H9 (cell line): ENCODE data around the gene CCDC154. TPM values are rescaled to one million over a fixed set of nuclear protein-coding genes. Genes with fewer than 3 reads are reported as not detected.

ENCODE experiments used
- DNase-seq: peaks from one replicate; pipeline ENCODE4 v3.0.0-alpha.2; 2017
- H2AFZ ChIP-seq: one replicate; pipeline ENCODE4 v1.6.1; 2013; ENCODE audit warnings: mild to moderate bottlenecking, low read length, control low read depth, moderate library complexity
- H2AK5ac ChIP-seq: 2 replicates; pipeline ENCODE4 v1.6.1; 2013; ENCODE audit warnings: low read length, control low read depth, mixed read lengths; ENCODE audit not compliant: insufficient read length
- H2BK120ac ChIP-seq: one replicate; pipeline ENCODE4 v1.6.1; 2013; ENCODE audit warnings: low read depth, mild to moderate bottlenecking, low read length, control low read depth, inconsistent platforms; ENCODE audit not compliant: poor library complexity, severe bottlenecking
- H2BK12ac ChIP-seq: 2 replicates; pipeline ENCODE4 v1.6.1; 2013; ENCODE audit warnings: low read length, control low read depth, mixed read lengths, low read depth; ENCODE audit not compliant: insufficient read length
- H2BK15ac ChIP-seq: 2 replicates; pipeline ENCODE4 v1.6.1; 2013; ENCODE audit warnings: low read depth, low read length, control low read depth
- H2BK20ac ChIP-seq: one replicate; pipeline ENCODE4 v1.6.1; 2013; ENCODE audit warnings: low read depth, mild to moderate bottlenecking, low read length, control low read depth, inconsistent platforms; ENCODE audit not compliant: poor library complexity, severe bottlenecking
- H2BK5ac ChIP-seq: 2 replicates; pipeline ENCODE4 v1.6.1; 2013; ENCODE audit warnings: low read length, control low read depth, mixed read lengths; ENCODE audit not compliant: insufficient read length
- H3K14ac ChIP-seq: 2 replicates; pipeline ENCODE4 v1.6.1; 2013; ENCODE audit warnings: low read length, control low read depth; ENCODE audit not compliant: insufficient read depth
- H3K18ac ChIP-seq: 2 replicates; pipeline ENCODE4 v1.6.1; 2013; ENCODE audit warnings: low read depth, mild to moderate bottlenecking, mixed read lengths, low read length, control low read depth; ENCODE audit not compliant: insufficient read length
- H3K23ac ChIP-seq: 2 replicates; pipeline ENCODE4 v1.6.1; 2013; ENCODE audit warnings: low read length, control low read depth, mixed read lengths, low read depth; ENCODE audit not compliant: insufficient read length
- H3K23me2 ChIP-seq: 2 replicates; pipeline ENCODE4 v1.6.1; 2013; ENCODE audit warnings: low read depth, mild to moderate bottlenecking, mixed read lengths, low read length, control low read depth; ENCODE audit not compliant: insufficient read length, poor library complexity, severe bottlenecking
- H3K27ac ChIP-seq: 2 replicates; pipeline ENCODE4 v1.5.1; 2013; ENCODE audit warnings: low read length, control low read depth, mixed read lengths, low read depth; ENCODE audit not compliant: insufficient read length
- H3K27me3 ChIP-seq: 2 replicates; pipeline ENCODE4 v1.6.1; 2013; ENCODE audit warnings: low read length, control low read depth, inconsistent platforms; ENCODE audit not compliant: insufficient read depth
- H3K4ac ChIP-seq: 2 replicates; pipeline ENCODE4 v1.6.1; 2013; ENCODE audit warnings: low read depth, mild to moderate bottlenecking, control low read depth, inconsistent platforms, low read length, moderate library complexity
- H3K4me1 ChIP-seq: 2 replicates; pipeline ENCODE4 v1.6.1; 2013; ENCODE audit warnings: low read length, control low read depth, inconsistent platforms; ENCODE audit not compliant: insufficient read depth
- H3K4me2 ChIP-seq: 2 replicates; pipeline ENCODE4 v1.6.1; 2013; ENCODE audit warnings: low read length, control low read depth, mixed read lengths; ENCODE audit not compliant: insufficient read length, insufficient read depth
- H3K56ac ChIP-seq: 2 replicates; pipeline ENCODE4 v1.6.1; 2013; ENCODE audit warnings: low read depth, mild to moderate bottlenecking, mixed read lengths, low read length, control low read depth; ENCODE audit not compliant: insufficient read length
- H3K79me1 ChIP-seq: 2 replicates; pipeline ENCODE4 v1.6.1; 2013; ENCODE audit warnings: low read depth, mild to moderate bottlenecking, moderate library complexity, low read length, control low read depth, inconsistent platforms; ENCODE audit not compliant: insufficient read depth, poor library complexity, severe bottlenecking
- H3K79me2 ChIP-seq: 2 replicates; pipeline ENCODE4 v1.6.1; 2013; ENCODE audit warnings: low read length, control low read depth, inconsistent platforms; ENCODE audit not compliant: insufficient read depth
- H3K9ac ChIP-seq: 2 replicates; pipeline ENCODE4 v1.6.1; 2013; ENCODE audit warnings: low read length, control low read depth, mixed read lengths; ENCODE audit not compliant: insufficient read length; ENCODE audit errors: extremely low read depth
- H3K9me3 ChIP-seq: one replicate; pipeline ENCODE4 v1.6.1; 2013; ENCODE audit warnings: low read depth, low read length, inconsistent platforms; ENCODE audit not compliant: control insufficient read depth
- H3T11ph ChIP-seq: one replicate; pipeline ENCODE4 v1.6.1; 2013; ENCODE audit warnings: mild to moderate bottlenecking, low read length, control low read depth, inconsistent platforms
- H4K20me1 ChIP-seq: one replicate; pipeline ENCODE4 v1.6.1; 2013; ENCODE audit not compliant: control insufficient read depth, insufficient read length, insufficient read depth
- H4K5ac ChIP-seq: 2 replicates; pipeline ENCODE4 v1.6.1; 2013; ENCODE audit warnings: low read depth, mild to moderate bottlenecking, mixed read lengths, low read length, control low read depth; ENCODE audit not compliant: insufficient read length
- H4K8ac ChIP-seq: replicated peaks from 2 replicates; pipeline ENCODE4 v1.6.1; 2013; ENCODE audit warnings: low read length, control low read depth, mixed read lengths, low read depth; ENCODE audit not compliant: insufficient read length
- H4K91ac ChIP-seq: 2 replicates; pipeline ENCODE4 v1.6.1; 2013; ENCODE audit warnings: low read depth, mild to moderate bottlenecking, moderate library complexity, mixed read lengths, low read length, control low read depth; ENCODE audit not compliant: insufficient read length
- H3K27ac Mint-ChIP-seq, 3 experiments: 2 replicates in 2 of 3; 3 replicates in 1 of 3; pipeline ENCODE4 v1.8.0; 2020 to 2021; ENCODE audit warnings: mixed read lengths in 3 of 3, mild to moderate bottlenecking in 1 of 3, moderate library complexity in 1 of 3
- H3K27me3 Mint-ChIP-seq: 2 replicates; pipeline ENCODE4 v1.8.0; 2021; ENCODE audit warnings: low read depth, mild to moderate bottlenecking, moderate library complexity, mixed read lengths
- H3K36me3 Mint-ChIP-seq, 3 experiments: 2 replicates in 2 of 3; 3 replicates in 1 of 3; pipeline ENCODE4 v1.8.0; 2020 to 2021; ENCODE audit warnings: low read depth in 3 of 3, mixed read lengths in 3 of 3; ENCODE audit not compliant: insufficient read depth in 1 of 3
- H3K4me1 Mint-ChIP-seq, 2 experiments: 2 replicates each; pipeline ENCODE4 v1.8.0; 2020; ENCODE audit warnings: mixed read lengths in 2 of 2
- H3K4me3 Mint-ChIP-seq, 2 experiments: 2 replicates in 1 of 2; 3 replicates in 1 of 2; pipeline ENCODE4 v1.8.0; 2020 to 2021; ENCODE audit warnings: mild to moderate bottlenecking in 2 of 2, mixed read lengths in 2 of 2, moderate library complexity in 1 of 2
- H3K9me3 Mint-ChIP-seq, 2 experiments: 2 replicates in 1 of 2; 3 replicates in 1 of 2; pipeline ENCODE4 v1.8.0; 2020; ENCODE audit warnings: mild to moderate bottlenecking in 2 of 2, mixed read lengths in 2 of 2, moderate library complexity in 1 of 2
- CTCF ChIP-seq: fragments of 200-600 bp; sonication (generic); conservative IDR thresholded peaks from 3 replicates; pipeline ENCODE4 v1.8.0; 2021; ENCODE audit warnings: antibody characterized with exemption, mild to moderate bottlenecking
- WGBS: extraction: QIAGEN DNeasy Blood & Tissue Kit; methylation state at CpG from one replicate; pipeline ENCODE4 v1.1.7; 2013; ENCODE audit warnings: missing lambda C conversion rate, low lambda C conversion rate, mixed read lengths; ENCODE audit not compliant: insufficient read length; ENCODE audit errors: extremely low coverage; 5-methylcytosine and 5-hydroxymethylcytosine counted together
- total RNA-seq: library from RNA; stranded (reverse); gene quantifications from 2 replicates; pipeline ENCODE4 v1.2.1, GENCODE V29; 2021

Gene CCDC154
- total RNA-seq, 1 experiment from 2014 or later, result 1.3 TPM

GRCh38 chr16:1434644-1435592, 9.4 kb downstream of the CCDC154 start:
- H3K9ac ChIP-seq, result no peak overlapping the region
- no peak overlapping the region for H2BK20ac ChIP-seq
- peak overlapping the region; percentile 29; the same call in 1 of the 2 replicates for H3K14ac ChIP-seq
- H3K18ac ChIP-seq, result no peak overlapping the region
- no peak for TF ChIP-seq CTCF
- Mint-ChIP-seq H3K27me3 (no peaks in the 10 kb centered on the region), H3K27ac (no peak overlapping the region), H3K4me1 (no peaks in the 10 kb centered on the region; a peak in 1 of 4 replicates), H3K36me3 (no peaks in the 10 kb centered on the region), H3K9me3 (no peaks in the 10 kb centered on the region), H3K4me3 (no peak overlapping the region)
- H3K4ac ChIP-seq, result no peak overlapping the region
- WGBS, result no CpG with 5 or more reads among the region's 40 CpGs
- H2BK120ac ChIP-seq, result no peak overlapping the region
- H3K27ac ChIP-seq, result no peak overlapping the region
- H3K23ac ChIP-seq, result no peak overlapping the region
- no peak for DNase-seq
- H2BK15ac ChIP-seq, result 0 out of 2 replicates have a peak overlapping the region, but pooled peaks have one; percentile 24
- no peaks in the 10 kb centered on the region for H4K20me1 ChIP-seq
- no peak overlapping the region for H3K4me2 ChIP-seq
- H3K27me3 ChIP-seq, result no peaks in the 10 kb centered on the region
- no peaks in the 10 kb centered on the region for H3K9me3 ChIP-seq
- no peak overlapping the region for H2AK5ac ChIP-seq
- H3K79me2 ChIP-seq, result no peaks in the 10 kb centered on the region
- no peaks in the 10 kb centered on the region for H3K23me2 ChIP-seq
- H3T11ph ChIP-seq, result no peak overlapping the region
- H4K91ac ChIP-seq, result no peak overlapping the region
- H4K5ac ChIP-seq, result no peak overlapping the region
- no peak overlapping the region for H2AFZ ChIP-seq
- no peak overlapping the region for H4K8ac ChIP-seq
- no peaks in the 10 kb centered on the region for H3K79me1 ChIP-seq
- H3K4me1 ChIP-seq, result no peaks in the 10 kb centered on the region
- no peak overlapping the region for H3K56ac ChIP-seq
- H2BK5ac ChIP-seq, result no peak overlapping the region
- H2BK12ac ChIP-seq, result no peak overlapping the region
